ENCODE results near the gene SPDEF.

The SPDEF gene

DNA sequence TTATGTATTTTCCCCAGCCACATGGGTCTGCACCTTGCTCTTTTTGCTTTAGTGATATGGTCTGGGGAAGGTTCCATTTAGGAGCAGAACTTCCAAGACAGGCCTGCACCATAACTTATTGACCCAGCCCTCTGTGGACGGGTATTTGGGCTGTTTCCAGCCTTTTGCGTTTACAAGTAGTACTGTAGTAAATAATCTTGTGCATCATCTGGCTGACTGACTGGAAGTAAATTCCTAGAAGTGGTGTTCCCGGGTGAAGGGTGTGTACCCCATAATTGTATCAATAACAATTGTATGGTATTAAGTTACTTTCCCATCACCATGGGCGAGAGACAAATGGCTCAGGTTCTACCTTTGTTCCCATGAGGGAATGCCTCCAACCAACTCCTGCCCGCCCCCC lies 31.6 kb downstream of the SPDEF start:
- H3K4me3 ChIP-seq (ENCODE audit: low read length) = no peak overlapping the region
- no peak for DNase-seq (ENCODE audit: low read depth)
- TF ChIP-seq, protein P1, sequence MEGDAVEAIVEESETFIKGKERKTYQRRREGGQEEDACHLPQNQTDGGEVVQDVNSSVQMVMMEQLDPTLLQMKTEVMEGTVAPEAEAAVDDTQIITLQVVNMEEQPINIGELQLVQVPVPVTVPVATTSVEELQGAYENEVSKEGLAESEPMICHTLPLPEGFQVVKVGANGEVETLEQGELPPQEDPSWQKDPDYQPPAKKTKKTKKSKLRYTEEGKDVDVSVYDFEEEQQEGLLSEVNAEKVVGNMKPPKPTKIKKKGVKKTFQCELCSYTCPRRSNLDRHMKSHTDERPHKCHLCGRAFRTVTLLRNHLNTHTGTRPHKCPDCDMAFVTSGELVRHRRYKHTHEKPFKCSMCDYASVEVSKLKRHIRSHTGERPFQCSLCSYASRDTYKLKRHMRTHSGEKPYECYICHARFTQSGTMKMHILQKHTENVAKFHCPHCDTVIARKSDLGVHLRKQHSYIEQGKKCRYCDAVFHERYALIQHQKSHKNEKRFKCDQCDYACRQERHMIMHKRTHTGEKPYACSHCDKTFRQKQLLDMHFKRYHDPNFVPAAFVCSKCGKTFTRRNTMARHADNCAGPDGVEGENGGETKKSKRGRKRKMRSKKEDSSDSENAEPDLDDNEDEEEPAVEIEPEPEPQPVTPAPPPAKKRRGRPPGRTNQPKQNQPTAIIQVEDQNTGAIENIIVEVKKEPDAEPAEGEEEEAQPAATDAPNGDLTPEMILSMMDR (conservative IDR thresholded peaks at IDR 0.05; ENCODE audit: low read depth, low read length) = no peak

DNA sequence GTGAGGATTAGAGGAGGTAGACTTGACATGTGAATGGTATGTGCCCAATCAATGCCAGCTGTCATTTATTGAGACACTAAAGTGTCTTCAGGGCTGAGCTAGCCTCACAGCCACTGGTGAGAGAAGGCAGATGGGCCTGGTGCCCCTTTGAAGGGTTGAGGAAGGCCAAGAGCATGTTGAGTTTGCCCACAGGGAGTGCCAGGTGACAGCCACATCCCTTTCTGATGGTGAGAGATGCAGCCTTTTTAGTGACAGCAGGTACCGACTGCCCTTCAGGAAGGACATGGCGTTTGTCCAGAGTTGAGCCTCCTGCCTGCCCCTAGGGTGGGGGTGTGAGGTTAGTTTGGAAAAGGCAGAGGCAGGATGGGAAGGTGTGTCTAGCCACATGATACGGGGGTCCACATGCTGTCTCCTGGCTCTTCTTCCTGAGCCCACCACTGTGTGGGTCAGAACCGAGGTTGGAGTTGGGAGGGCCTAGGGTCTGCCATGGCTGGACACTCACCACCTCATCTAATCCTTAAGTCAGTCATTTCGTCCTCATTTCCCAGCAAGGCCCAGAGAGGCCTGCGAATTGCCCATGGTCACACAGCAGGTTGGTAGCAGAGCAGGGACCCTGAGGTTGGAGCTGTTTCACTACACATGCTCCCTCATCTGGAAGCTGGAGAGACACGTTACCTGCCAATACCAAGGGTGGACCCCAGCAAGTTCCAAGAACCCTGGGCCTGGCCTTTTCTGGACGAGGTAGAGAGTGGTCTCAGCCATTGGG lies 32.5 kb downstream of the SPDEF start:
- no peak for DNase-seq (ENCODE audit: low read depth)
- TF ChIP-seq, protein P1 (conservative IDR thresholded peaks at IDR 0.05; ENCODE audit: low read depth, low read length) = no peak
- H3K4me3 ChIP-seq (ENCODE audit: low read length) = no peak overlapping the region

- TF ChIP-seq, protein P1 (conservative IDR thresholded peaks at IDR 0.05; ENCODE audit: low read depth, low read length) = no peak
- no peak for DNase-seq (ENCODE audit: low read depth)
- no peak overlapping the region for H3K4me3 ChIP-seq (ENCODE audit: low read length)
Observed at GRCh38 chr6:34522761-34523160, 33.4 kb downstream of the SPDEF start.

- TF ChIP-seq, protein P1 (conservative IDR thresholded peaks at IDR 0.05; ENCODE audit: low read depth, low read length) = no peak
- no peak overlapping the region for H3K4me3 ChIP-seq (ENCODE audit: low read length)
- DNase-seq (ENCODE audit: low read depth) = no peak
Observed at GRCh38 chr6:34521463-34522285, 34.5 kb downstream of the SPDEF start.

GRCh38 chr6:34520645-34521462 lies 35.3 kb downstream of the SPDEF start:
- DNase-seq (ENCODE audit: low read depth) = no peak
- TF ChIP-seq, protein P1 (conservative IDR thresholded peaks at IDR 0.05; ENCODE audit: low read depth, low read length) = no peak

GRCh38 chr6:34519971-34520644 lies 36.0 kb downstream of the SPDEF start:
- H3K4me3 ChIP-seq (ENCODE audit: low read length) = no peak overlapping the region
- no peak for DNase-seq (ENCODE audit: low read depth)
- TF ChIP-seq, protein P1 (conservative IDR thresholded peaks at IDR 0.05; ENCODE audit: low read depth, low read length) = no peak

More at GRCh38 chr6:34520645-34521462, 35.3 kb downstream of the SPDEF start:
- no peak overlapping the region for H3K4me3 ChIP-seq (ENCODE audit: low read length)

All from retinal pigment epithelial cell (primary cell).